HG03575 (cell line): ENCODE measurements around the gene MAFG.

Experiments used
- ATAC-seq: cut with Tn5 transposase; IDR thresholded peaks from one replicate; pipeline ENCODE4 v1.9.1; 2021; ENCODE audit not compliant: unreplicated experiment, insufficient number of reproducible peaks, low FRiP score; ENCODE audit errors: extremely low read depth

Gene MAFG

DNA sequence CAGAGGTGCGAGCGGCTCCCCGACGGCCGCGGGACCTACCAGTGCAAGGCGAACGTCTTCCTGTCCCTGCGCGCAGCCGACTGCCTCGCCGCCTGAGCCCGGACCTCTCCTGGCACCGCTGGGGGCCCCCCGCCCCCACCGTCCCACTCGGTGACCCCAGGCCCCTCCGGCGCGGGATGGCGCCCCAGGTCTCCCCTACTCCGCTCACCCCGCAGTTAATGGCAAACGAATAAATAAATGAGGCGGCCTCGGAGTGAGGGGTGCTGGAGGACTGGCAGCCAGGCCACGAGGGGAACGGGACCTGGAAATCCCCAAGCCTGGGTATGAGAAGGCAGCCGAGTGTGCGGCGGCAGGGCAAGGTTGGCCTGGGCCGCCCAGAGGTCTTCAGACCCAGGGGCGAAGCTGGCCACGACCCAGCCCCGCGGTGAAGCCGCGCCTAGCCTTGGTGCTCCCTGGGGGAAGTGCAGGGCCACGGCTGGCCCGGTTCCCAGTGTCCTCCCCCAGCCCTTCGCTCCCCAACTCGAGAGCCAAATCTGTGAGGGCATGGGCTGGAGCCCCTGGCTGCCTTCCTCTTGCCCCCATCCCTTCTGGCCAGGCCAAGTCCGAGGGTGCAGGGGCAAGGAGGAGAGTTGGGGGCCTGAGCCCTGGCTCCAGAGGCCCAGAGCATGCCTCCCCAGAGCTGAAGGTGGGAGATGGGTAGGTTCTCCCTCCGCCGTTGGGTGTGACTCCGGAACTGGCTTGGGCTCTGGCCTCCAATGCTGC lies 24.7 kb downstream of the MAFG start:
- ATAC-seq: no peak

DNA sequence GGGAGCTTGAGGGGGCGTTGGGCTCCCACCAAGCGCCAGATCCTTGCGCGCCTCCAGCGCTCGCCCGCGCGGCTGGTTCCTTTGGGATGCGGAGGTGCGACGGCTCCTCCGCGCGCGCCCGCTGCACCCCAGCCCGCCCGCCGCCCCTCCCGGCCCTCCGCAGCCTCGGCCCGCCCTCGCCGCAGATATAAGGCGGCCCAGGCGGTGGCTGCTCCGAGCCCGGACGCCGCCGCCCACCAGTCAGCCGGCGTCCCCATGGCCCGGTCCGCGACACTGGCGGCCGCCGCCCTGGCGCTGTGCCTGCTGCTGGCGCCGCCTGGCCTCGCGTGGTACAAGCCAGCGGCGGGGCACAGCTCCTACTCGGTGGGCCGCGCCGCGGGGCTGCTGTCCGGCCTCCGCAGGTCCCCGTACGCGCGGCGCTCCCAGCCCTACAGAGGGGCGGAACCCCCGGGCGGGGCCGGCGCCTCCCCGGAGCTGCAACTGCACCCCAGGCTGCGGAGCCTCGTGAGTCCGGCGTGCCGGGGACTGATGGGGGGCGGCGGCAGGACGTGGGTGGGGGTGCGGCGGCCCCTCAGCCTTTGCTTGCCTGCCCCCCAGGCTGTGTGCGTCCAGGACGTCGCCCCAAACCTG lies 25.4 kb downstream of the MAFG start, which contains the start of gene NPB:
NPB (plus strand) TSS at position 216 of the 630 bp plus-strand sequence; CDS start at position 256, 40 bp downstream.
- no peak for ATAC-seq

DNA sequence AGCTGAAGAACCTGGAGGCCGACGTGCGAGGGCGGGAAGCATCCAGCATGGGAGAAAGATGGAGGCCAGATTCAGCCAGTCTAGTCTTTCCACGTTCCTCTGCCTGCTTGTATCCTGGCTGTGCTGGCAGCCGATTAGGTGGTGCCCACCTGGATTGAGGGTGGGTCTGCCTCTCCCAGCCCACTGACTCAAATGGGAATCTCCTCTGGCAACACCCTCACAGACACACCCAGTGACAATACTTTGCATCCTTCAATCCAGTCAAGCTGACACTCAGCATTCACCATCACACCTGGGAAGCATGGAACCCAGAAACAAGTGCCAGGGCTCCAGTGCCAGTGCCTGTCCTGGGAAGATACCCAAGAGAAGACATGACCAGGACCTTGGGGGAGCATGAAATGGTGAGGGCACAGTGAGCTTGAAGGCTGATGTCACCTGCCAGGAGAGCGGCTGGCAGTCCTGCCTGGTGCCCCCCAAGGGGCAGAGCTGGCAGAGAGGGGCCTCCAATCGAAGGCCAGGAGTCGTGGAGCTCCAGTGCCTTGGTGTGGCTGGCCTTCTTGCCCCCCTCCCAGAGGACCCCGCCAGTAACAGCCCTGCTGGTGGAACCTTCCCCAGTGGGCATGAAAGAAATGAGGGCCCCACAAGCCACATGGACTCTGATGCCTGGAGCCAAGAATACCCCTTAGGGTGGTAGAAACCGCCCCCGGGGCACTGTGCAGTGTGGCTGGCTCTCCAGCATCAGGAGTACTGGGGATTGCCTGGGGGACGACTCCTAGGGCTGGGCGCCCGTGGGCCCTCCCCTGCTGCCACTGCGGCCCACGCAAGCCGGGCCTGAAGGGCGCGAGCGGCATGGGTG lies 26.1 kb downstream of the MAFG start:
- no peak for ATAC-seq

DNA sequence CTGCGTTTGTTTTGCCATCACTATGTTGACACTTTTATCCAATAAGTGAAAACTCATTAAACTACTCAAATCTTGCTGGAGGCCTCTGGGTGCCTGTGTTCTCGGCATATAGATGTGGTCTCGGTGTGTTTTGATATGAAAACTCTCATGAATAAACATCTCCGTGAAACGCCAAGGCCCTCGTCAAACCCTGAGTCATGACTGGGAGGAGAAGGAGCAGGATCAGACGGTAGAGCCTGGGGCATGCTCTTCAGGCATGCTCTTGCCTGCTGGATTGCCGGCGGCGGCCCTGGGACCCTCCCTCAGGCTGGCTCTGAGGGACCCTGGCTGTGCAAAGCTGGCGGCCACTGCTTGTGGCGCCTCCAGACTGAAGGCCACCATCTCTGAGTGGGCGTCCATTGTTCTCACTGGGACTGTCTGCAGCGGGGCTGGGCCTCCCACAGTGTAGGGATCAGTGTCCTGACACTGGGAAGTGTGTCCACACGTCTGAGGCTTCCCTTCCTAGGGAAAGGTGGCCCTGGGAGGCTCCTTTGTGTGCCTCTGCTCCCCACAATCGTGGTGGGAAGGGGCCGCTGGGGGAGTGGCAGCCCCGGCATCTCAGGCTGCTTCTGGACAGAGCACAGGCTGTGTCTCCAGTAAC lies 27.2 kb downstream of the MAFG start:
- no peak for ATAC-seq

DNA sequence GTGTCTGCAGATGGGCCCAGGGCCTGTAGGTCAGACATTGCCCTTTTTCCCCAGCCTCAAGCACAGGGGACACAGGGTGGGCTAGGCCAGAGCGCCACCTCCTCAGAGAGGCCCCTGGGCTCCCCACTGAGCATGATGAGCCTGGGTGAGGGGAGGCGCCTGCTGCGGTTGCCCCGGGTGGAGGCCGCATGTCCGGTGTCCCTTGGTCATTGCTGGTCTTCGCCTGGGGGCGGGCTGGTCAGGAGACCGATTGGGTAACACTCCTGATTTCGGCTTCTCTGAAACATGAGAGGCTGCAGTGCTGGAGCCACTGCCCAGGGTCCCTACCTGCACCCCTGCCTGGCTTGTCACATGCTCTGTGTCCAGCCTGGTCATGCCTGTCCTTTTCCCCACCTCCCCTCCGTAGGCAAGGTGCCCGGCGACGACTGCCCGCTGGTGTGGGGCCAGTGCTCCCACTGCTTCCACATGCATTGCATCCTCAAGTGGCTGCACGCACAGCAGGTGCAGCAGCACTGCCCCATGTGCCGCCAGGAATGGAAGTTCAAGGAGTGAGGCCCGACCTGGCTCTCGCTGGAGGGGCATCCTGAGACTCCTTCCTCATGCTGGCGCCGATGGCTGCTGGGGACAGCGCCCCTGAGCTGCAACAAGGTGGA lies 27.9 kb downstream of the MAFG start:
- ATAC-seq: no peak

DNA sequence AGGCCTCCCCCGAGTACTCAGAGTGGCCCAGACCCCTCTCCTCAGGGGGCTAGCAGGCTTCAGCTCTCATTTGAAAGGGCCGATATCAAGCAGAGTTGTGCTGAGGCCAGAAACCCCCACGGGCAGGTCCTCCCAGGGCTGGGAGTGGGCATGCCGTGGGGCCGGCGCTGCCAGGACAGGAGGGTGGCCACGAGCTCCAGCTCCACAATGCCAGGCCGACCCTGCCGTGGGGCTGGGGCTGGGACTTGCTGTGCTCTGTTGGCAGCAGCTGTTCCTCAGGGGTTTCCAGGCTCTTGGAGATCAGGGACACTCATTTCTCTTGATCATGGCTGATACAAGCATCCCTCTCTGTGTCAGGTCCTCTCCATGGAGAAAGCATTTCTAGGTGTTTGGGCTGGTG lies 28.6 kb downstream of the MAFG start:
- ATAC-seq: no peak

DNA sequence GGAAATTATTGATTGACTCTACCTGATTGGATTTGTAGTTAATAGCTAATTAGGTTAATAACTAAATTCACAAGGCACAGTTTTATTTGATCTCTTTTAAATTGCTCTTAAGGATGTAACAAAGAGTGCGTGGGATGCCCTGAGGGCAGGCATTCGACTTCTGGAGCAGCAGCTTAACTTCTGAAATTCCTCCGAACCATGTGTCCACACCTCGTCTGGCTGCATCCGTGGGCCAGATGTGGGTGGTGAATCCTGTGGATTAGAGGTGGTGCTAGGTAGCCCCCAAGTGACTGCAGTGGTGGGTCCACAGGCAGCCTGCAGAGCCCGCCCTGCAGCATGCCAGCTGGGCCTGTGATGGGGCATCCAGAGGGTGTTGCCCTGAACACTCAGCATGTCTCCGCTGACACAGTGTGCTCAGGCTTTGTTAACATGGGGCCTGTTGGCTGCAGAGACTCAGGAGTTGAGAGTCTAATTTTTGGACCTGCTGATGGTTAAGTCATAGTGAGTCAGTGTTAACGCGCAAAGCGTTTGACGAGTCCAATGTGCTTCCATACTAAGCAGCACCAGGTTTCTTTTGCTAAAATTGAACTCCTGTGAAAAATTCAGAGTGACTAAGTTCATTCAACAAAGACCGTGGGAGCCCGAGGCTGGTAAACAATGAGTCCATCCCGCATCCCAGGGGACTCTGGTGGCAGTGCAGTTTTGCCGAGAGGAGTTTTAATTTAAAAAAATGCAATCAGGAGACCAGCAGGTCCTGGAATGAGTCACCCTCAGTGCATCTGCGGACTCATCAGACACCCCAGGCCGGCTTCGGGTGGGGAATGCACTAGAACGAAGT lies 29.3 kb downstream of the MAFG start:
- no peak for ATAC-seq

DNA sequence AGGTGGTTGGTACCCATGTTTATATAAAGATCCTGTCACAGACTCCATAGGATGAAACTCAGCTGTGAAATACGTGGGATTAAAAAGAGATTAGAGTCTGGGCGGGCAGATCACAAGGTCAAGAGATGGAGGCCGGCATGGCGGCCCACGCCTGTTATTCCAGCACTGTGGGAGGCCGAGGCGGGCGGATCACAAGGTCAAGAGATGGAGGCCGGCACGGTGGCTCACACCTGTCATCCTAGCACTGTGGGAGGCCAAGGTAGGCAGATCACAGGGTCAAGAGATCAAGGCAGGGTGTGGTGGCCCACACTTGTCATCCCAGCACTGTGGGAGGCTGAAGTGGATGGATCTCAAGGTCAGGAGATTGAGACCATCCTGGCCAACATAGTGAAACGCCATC lies 32.1 kb downstream of the MAFG start:
- ATAC-seq: no peak

DNA sequence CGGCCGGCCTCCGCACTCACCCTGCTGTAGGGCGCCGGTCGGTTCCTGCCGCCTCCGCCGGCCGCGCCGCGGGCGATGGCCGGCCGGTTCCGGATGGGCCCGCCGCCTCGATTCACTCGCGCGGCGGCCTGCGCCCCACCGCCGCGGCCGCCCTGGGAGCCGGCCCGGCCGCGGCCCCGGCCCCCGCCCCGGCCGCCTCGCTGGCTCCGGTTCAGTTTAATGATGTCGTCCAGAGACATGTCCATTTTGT lies 36.3 kb downstream of the MAFG start:
- no peak for ATAC-seq

DNA sequence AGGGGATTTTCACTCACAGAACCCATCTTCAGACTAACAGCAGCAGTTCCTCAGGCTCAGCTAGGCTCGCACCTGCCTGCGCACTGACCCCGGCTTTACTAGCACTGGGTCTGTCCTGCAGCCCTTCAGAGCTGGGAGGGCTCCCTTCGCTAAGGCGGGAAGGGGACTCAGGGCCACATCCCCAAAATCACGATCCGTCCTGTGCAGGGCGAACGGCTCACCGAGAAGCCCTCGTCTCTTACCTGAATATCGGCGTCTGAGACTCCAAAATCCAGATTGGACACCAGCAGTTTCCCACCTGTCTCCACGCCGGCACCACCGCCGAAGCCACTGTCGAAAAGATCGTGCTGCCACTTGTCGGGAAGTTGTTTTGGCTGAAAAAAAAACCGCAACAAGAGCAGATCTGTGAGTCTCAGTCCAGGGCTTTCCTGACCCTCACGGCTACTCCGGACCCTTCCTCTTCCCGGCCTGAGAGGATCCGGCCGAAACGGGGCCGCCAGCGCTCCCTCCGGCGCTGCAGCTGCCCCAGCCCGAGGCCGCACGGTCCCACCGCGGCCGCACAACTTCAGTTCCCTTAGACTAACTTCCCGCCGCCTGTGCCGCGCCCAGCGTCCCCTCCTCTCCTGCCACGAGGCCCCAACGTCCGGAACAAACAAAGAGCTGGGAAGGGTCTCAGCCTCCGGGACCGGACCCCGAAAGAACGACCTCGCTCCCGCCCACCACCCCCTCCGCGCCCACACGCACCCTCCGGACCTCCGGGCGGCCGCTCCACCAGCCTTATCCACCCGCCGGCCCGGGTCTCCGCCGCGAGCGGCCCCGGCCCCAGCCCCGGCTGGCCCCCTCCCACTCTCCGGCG lies 36.9 kb downstream of the MAFG start:
- no peak for ATAC-seq

DNA sequence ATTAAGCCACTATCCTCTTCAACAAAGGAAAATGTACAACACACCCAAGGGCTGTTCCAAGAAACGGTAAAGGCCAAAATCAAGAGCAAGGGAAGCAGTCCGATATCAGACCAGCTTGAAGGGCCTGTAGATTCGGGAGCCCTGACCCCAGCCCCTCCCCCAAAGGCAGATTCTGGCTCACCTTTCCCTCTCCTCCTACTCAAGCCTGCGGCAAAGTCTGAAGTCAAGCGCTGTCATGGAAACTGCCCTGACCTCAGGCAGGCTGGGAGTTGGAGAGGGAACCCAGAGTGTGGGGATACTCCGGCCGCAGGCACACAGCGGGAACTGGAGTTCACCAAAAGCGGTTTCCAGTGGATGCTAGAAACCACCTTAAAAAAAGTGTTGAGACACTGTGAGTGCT lies 37.9 kb downstream of the MAFG start:
- no peak for ATAC-seq

DNA sequence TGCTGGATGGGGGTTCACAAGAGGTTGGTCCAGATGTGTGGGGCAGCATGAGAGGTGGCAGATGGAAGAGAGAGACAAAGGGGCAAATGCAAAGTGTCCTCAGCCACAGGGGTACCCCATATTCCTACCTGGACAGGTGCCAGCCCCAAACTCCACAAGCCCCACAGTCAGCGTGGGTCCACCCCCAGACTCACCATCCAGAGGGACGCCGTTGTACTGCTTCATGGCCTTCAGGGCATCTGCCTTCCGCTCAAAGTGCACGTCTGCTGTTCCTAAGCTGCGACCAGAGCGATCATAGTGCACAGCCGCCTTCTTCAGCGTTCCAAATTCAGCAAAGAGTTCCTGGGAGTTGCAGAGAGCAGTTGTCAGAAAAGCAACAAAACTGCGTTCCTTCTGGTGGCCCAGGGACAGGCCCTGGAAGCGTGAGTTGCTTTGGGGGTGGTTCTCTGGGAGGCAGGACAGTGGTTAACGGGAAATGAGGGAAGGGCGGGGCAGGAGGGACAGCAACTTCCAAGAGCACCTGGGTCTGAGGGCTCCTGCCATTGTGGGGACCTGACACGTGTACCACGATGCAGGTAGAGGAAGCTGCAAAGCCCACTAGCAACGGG lies 38.4 kb downstream of the MAFG start:
- ATAC-seq: no peak

DNA sequence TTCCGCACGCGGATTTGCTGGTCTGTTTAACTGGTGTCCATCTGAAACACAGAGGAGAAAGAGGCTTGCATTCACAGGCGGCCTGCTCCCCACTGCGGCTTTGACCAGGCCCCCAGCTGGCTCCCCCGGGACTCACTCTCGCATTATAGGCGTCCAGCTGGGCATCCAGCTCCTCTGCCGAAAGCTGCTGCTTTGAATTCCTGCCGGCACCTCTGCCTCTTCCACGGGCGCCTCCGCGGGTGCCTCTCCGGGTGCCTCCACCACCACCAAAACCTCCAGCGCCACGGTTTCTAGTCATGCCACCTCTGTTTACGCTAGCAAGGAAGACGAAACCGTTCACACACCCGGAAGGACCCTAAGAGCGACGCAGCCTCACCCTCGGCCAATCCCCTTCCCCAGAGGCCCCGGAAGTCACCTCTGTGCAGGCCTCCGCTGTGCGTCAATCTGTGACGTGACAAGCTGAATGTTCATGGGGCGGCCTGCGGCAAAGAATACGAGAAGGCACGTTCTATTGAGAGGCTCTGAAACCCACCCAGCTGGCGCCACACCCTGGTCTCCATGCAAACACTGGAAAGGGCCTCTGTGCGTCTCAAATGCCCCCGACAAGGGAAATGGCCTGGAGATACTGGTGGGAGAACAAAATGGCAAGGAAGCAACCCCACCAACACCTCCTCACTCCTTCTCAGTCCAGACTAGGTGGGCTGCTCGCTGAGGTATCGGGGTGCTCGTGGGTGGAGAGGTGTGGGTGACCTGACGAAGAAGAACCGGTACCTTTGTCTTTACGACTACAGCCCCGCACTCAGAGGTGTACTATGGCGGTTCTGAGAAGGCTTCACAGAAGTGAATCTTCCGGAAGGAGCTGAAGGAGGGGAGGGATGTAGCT lies 39.2 kb downstream of the MAFG start:
- ATAC-seq: no peak

DNA sequence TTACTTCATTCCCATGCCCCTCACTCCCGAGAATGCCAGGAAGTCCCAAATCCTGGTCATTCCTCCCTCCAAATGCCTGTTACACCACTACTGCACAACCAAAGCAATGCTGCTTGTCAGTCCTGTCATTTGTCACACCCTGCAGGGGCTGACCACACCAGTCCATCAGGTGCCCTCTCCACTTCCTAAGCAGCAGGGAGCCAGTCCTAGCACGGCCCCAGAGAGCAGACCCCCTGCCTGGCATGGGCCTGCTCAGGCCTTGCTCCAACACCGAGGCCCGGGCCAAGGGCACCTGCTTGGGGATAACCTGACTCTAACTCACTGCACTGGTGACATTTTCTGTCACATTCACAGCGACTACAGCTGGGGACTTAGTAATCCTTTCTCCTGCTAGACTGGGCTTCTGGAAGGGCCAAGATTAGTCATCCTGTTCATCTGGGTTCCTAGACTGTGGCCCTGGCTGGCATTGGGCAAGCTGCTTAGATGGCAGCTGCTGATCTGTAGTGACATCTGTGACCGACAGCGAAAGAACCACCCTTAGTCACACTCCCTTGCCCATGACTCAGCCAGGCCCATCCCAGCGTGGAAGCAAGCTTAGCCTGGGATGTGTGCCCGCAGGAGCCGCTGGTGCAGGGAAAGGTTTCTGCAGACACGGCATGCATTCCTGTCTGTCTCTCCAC lies 41.5 kb downstream of the MAFG start:
- ATAC-seq: no peak

DNA sequence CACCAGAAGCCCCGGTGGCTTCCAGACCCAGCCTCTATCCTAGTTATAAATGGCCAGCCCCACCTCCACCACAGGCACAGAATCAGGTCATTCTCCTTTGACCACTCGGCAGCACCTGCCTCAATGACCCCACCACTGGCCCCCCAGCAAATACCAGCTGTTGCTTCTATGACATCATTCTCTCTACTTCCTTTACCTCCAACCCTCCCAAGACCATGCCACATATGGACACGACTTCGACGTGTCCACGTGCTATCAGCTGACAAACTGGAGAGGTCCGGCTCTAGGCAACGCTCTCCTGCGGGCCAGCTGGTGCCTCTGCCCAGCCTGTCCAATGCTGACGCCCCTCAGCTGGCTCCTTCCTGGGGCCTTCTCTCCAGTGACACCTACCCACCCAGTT lies 42.1 kb downstream of the MAFG start:
- ATAC-seq: no peak

DNA sequence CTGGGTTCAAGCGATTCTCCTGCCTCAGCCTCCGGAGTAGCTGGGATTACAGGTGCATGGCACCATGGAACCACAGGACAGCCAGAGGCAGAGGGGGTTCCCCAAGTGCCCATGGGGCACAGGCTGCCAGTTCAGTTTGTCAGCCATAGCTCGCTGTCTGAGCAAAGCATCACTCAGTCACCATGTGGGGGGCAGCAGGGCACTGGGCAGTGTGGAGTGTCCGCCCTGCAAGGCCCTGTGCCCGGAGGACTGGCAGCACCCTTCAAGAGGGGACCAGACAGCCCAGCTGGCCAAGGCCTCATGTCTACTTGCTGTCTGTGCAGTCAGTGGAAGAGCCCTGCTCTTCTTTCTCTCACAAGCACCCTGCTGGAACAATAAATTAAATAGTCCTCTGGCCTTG lies 42.6 kb downstream of the MAFG start:
- ATAC-seq: no peak
